Sigmoid colon (tissue), 4 donors: ENCODE measurements around the gene TMEM121.

Experiments
- CTCF ChIP-seq, 4 experiments: fragments of 450-650 bp in 3 of 4; fragments of 200-600 bp in 1 of 4; IDR thresholded peaks; one replicate each; pipeline ENCODE4 v1.5.1; 2016 to 2019; ENCODE audit warnings: antibody characterized with exemption in 4 of 4, mild to moderate bottlenecking in 3 of 4, moderate library complexity in 2 of 4
- EP300 ChIP-seq, 4 donors: sonication (generic); formaldehyde crosslinking; IDR thresholded peaks; one replicate each; pipeline ENCODE4 v1.6.1; 2017; ENCODE audit warnings: antibody characterized with exemption in 4 of 4
- POLR2A ChIP-seq, 2 donors: fragments of 450-650 bp; IDR thresholded peaks; one replicate each; pipeline ENCODE4 v1.6.1; 2016; ENCODE audit warnings: antibody characterized with exemption in 2 of 2, mild to moderate bottlenecking in 2 of 2, moderate library complexity in 2 of 2
- POLR2AphosphoS5 ChIP-seq, 4 donors: sonication (generic); formaldehyde crosslinking; IDR thresholded peaks; one replicate each; pipeline ENCODE4 v1.6.1; 2017; ENCODE audit warnings: antibody characterized with exemption in 4 of 4

- TF ChIP-seq POLR2A (IDR thresholded peaks at IDR 0.05) (no peak), CTCF (IDR thresholded peaks at IDR 0.05) (peak; percentile 96 to 99 (median 98)), POLR2AphosphoS5 (IDR thresholded peaks at IDR 0.05) (peak; percentile 6 to 75 (median 59)), EP300 (IDR thresholded peaks at IDR 0.05) (no peak)
Measured at GRCh38 chr14:105480807-105481801, 45.3 kb upstream of the TMEM121 start.
